CD1c-positive myeloid dendritic cell (primary cell): ENCODE results near the gene ADAMTS2.

Experiments
- DNase-seq: peaks from one replicate; pipeline ENCODE4 v3.0.0-alpha.2; 2016; ENCODE audit errors: extremely low spot score

ADAMTS2 gene

DNA sequence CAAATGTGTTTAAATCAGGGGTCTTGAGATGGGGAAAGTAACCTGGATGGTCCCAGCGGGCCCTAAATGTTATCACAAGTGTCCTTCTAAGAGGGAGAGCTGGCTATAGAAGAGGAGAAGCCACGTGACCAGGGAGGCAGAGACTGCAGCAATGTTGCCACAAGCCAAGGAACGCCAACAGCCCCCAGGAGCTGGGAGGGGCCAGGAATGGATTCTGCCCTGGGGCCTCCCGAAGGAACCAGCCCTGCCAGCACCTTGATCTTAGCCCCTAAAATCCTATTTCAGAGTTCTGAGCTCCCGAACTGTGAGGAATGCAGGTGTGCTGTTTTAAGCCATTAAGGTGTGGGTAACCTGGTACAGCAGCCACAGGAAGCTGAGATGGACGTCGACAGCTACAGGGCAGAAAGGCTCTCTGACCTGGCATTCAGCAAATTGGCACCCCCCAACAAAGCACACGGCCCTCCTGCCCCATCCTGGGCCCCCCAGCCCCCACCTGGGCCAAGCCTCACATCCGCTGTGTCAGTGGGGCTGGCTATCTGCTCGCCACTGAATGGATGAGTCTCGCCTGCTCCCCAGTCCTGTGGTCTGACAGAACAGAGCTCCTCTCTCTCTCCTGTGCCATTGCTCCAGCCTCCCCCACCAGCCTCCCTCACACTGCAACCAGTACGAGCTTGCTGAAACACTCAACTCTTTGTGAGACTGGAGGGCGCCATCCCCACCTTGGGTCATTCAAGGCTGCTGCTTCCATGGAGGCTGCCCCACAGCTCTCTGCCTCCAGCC lies 78.8 kb downstream of the ADAMTS2 start:
- no peak for DNase-seq

DNA sequence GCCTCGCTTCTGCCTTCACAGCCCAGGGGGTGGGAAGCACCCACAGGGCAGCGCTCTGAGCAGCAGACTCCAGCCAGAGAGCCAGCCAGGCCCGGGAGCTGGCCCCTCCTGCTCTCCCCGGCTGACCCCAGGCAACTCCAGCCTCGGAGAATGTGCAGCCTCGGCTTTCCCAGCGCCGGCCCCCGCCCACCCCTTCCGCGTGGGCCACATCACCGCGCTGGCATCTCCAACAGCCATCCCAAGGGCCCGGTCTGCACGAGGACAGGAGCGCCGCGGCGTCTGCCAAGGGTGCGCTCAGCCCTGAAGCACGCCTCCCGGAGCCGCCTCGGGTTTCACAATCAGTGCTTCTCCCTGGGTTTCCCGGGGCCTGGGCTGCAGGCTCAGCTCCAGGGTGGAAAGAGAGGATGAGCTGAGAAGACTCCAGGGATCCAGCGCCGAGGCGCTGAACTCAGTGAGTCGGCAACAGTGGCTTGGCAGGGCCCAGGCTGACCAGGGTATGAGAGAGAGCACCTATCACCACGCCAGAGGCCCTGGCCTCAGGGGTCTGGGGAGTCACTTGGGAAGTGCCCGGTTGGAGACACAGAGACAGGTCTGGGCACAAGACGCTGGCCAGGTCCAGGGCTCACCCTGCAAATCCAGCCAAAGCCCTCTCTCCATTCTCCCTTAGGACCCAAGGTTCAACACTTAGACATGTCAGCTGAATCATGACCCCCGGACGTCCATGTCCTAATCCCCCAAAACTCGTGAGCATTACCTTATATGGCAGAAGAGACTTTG lies 79.6 kb downstream of the ADAMTS2 start:
- no peak for DNase-seq

DNA sequence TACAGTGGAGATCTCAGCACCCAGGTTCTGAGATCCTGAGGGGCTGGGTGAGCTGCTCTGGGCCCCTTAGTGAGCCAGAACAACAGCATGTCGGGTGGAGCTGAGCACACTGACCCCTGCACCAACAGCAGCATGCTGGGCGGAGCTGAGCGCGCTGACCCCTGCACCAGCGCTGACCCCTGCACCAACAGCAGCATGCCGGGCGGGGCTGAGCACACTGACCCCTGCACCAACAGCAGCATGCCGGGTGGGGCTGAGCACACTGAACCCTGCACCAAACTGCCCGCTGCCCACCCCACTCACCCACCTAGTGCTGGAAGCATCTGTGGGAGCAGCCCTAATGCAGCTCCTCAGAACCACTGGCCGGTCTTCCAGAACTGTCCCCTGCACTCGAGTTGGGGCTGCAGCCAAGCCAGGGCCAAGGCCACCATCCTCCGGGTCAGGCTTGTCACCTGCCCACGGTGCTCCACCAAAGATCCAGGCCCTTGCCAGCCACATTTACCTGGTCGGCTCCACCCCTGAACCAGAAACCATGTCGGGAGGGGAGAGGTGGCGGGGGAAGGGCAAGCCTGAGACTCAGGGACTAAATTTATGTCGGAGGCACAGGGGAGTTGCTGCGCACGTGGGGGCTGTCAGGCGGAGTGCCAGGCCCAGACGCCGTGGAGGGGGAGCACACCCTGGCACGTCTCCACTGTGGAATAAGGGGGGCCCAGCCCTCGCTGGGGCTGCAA lies 80.3 kb downstream of the ADAMTS2 start:
- no peak for DNase-seq

DNA sequence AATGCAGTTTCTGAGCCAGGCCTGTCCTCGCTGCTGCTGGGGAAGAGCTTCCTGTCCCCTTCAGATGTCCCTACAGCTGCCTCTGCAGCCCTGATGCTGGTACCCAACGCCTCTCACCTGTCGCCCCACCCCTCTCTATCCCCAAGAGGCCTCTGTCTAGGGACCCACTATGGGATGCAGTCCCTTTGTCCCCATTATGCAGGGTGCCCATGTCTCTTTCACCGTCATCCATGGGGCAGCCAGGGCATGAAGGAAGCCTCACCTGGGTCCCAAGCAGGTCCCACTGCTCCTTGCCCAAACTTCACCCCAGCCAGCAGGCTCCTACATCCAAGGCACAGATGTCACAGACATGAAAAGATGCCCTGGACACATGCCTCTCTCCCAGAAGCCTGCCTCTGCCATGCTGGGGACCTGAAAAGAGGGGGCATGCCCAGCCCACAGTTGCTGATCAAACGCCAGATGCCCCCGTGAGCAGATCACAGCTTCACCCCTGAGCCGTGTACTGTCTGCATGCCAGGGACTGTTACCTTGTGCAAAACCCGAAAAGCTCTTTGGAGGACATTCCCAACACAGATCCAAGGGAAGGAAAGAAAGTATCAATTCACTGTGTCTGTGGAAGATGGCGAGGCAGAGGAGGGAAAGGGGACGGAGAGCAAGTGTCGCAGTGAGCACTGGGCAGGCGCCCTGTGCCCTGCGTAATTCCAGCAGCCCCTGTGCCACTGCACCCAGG lies 81.0 kb downstream of the ADAMTS2 start:
- DNase-seq, result no peak

DNA sequence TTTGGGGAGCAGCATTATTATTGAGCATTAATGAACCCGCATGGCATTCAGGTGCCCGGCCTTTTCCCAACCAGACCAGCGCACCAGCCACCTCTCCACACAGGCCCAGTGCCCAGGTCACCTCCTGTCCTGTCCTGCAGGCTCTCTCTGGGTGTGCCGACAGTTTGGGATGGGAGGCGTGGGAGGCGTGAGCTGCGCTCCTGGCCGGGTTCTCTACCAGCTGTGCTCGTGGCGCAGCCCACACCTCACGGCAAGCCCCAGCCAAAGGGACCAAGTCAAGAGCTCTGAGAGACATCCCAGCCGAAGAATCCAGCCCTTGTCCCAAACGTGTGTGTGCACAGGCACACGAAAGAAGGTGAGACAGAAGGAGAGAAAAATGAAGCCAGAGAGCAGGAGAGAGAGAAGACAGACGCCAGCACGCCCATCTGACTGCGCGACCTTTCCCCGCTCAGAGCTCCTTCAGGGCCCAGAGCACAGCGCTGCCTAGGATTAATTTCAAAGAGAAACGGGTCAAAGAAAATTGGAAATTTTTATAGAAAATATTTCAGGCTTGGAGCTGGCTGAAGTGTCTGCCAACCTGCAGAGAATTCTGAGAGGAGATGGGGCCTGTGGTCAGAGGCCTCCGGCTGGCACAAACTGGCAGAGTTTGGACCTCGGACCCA lies 81.7 kb downstream of the ADAMTS2 start:
- DNase-seq, result no peak

DNA sequence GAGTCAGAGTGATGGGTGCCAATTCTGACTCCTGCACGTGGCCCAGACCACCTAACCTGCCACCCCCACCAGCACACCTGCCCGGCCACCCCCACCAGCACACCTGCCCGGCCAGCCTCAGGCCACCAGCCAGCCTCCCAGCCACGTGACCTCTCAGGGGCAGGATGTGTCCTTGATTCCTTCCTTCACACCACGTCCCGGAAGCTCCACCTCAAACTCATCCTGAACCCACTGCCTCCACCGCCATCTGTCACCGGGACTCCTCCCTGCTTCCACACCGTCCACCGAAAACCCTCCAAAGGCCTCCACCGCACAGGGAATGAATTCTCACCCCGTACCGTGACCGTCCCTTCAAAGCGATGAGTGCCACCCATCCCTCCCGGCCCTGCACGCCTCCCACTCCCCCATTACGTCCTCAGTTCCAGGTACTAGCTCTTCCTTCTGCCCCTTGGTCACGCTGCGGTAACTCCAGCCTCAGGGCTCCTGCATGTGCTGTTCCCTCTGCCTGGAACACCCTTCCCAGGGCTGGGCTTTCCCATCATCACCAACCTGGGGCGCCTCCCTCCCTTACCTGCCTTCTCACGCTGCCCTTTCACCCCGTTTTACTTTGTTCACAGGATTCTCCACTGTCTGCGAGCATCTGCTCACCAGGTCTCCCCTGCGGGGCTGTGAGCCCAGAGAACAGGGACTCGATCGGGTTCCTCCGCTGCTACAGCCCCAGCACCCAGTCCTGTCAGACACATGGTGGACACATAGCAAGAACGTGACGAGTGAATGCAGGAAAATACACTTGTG lies 82.9 kb downstream of the ADAMTS2 start:
- no peak for DNase-seq

DNA sequence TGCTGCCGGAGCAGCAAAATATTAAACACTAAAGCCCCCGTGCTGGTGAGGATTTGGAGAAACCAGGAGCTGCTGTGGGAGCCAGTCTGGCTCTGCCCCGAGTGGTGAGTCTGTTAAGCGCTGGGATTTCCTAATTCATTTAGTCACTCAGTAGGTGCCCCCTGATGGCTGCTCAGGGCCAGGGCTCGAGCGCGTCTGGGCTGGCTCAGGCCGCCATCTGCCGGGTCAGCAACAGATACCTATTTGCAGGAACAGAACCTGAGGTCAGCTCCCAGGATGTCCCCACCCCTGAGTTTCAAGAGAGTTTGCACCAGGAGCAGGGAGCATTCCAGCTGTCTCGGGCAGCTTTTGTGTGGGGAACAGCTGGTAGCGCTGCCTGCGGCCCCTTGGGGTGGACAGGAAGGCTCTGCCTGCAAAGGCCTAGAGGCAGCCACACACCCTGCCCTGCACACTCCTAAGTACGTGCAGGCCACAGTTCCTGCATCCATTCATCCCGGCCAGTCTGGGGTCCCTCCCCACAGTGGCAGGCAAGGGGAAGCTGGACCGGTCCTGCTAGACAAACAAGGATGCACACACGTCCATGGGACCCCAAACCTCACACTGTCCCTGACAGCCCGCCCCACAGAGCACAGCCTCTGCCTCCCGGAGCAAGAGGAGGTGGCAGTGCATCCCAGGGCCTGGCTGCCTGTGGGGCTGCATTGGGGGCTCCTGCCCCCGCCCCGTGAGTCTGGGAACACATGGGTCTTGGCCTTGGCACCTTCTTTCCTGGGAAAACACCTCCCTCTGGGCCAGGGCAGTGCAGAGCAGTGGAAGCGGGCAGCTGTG lies 83.7 kb downstream of the ADAMTS2 start:
- DNase-seq, result no peak

DNA sequence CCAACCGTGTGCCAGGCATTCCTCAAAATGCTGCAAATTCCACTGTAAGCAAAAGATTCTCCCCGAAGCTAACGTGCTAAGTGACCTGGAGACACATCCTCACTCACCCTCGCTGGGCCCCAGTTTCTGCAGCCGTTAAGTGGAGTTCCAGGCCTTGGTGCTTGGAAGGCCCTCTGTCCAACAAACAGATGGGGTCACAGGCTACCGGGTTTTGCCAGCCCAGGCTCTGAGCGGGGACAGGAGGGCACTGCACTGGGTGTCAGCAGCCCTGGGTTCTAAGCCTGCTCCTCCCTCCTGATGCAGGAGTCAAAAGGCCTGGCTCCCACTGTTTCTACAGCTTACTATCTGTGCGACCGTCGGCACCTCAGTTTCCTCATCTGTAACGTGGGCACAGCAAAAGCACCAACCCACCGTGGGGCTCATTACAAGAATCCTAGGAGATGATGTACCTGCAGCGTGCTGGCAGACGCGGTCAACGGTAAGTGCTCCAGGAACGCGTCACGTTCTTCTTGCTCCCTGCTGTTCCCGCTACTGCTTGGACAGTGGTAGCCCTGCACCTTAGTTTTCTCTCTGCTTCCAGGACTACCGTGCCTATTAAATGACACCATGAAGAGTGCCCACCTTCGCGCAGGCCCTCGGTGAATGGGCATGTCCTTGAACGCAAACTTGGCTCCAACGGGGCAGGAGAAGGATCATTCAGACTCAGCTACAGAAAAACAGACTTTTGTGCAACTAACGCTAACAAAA lies 84.8 kb downstream of the ADAMTS2 start:
- DNase-seq, result no peak

DNA sequence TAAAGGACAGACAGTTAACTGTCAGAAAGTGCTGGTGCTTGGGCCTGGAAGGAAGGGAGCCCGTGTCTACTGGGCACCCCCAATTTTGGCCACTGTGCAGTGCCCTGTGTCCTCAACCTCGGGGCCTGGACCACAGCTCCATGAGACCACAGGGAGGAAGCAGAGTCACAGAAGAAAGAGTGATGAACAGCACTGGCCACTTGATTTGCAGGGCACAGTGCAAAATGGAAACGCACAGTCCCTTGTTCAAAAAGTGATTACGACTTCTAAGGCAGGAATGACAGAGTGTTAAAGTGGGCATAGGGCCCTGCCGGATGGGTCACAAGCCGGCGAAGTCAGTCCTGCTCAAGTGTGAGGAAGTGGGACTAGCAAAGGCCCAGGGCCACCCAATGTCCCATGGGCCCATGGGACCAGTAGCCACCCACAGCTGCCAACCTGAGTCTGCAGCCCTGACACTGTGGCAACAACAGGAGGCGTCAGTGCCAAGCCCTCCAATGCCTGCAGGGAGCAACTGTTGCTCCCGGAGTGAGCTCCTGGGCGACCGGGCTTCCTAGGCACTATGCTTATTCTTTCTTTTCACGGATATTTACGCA lies 85.4 kb downstream of the ADAMTS2 start:
- DNase-seq, result no peak

DNA sequence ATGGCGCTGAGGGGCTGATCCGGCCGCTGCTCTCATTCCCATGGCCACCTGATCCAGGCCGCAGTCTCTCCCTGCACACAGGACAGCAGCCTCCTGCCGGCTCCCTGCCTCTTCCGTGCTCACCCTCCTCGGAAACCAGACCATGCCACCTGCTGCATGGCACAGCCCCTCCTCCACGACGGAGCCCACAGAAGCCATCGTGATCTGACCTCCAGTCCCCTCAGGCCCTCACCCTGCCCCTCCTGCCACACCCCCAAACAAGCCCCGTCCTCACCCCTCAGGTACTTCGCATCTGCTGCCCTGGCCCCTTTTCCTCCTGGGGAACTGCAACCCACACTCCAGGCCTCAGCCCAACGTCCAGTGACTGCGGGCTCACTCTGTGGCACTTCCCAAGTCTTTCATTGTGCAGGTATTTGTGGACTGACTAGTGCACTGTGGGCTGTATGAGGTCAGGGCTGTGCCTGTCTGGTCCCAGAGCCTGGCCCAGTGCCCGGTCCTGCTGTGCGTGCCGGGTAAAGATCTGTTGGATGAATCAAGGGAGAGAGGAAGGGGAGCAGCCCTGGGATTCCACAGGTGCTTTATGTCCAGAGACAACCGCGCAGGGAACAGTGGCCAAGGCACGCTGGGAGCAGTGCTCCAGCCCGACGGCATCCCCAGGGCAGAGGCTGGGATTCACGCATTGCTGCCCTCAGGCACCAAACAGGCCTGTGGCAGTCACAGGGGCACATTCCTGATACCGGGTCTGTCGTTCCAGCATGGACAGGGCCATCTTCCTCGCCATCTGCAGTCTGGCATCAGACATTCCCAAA lies 86.1 kb downstream of the ADAMTS2 start:
- no peak for DNase-seq

DNA sequence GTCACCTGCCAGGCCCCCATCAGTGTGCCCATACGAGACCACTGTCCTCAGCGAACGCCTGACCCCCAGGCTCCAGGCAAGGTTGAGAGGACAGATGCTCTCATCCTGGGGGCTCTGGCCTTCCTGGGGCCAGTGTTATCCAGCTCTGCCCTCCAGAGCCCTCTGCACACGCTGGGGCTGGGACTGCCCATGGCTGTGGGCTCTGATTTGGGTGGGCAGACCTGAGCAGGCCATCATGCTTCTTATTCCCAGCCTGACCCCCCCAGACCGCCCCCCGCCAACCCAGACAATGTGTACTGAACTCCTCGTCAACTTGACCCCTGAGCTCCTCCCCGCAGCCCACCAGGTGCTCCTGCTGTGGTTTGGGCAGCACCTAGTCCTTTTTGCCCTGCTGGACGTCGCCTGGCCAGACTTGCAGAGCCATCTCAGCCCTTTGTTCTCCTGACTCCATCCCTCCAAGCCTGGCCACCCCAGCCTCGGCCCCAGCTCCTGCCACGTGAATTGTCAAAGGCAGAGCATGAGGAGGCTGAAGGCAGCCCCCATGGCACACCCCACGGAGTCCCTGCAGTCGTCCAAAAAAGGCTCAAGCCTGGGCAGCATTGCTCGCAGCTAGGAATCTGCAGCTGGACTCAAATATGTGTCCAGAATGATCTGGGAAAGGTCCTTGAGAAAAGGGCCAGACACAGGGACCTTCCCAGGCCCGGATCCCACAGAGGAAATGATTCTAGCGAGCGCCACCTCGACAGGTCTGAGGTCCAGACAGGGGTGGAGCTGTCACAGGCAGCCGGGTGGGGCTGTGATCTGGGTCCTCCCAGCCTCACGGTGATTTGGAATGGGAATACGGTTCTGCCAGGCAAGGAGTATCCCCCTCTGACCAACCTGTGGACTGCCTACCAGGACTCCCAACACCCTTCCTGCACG lies 87.0 kb downstream of the ADAMTS2 start:
- no peak for DNase-seq

DNA sequence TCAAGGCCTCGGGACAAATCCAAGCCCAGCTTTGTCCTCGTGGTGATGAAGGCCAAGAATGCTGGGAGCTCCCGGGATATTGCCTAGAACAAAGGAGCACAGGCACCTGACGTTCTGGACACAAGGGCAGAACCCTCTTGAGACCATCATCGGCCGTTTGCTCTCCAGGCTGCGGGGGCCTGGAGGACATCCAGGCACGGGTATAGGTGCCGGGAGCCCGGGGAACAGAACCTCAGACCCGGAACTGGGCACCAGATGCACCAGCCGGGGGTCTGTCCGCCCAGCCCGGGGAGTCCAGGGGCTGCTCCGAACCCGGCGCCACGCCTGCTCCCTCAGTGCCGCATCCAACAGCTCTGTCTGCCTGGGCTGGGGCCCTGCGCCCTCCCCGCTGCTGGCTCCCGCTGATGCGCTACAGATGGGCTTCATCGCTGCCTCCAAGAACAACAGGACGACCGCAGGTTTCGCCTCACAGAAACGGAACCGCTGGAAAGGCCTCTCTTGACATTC lies 88.0 kb downstream of the ADAMTS2 start:
- no peak for DNase-seq

DNA sequence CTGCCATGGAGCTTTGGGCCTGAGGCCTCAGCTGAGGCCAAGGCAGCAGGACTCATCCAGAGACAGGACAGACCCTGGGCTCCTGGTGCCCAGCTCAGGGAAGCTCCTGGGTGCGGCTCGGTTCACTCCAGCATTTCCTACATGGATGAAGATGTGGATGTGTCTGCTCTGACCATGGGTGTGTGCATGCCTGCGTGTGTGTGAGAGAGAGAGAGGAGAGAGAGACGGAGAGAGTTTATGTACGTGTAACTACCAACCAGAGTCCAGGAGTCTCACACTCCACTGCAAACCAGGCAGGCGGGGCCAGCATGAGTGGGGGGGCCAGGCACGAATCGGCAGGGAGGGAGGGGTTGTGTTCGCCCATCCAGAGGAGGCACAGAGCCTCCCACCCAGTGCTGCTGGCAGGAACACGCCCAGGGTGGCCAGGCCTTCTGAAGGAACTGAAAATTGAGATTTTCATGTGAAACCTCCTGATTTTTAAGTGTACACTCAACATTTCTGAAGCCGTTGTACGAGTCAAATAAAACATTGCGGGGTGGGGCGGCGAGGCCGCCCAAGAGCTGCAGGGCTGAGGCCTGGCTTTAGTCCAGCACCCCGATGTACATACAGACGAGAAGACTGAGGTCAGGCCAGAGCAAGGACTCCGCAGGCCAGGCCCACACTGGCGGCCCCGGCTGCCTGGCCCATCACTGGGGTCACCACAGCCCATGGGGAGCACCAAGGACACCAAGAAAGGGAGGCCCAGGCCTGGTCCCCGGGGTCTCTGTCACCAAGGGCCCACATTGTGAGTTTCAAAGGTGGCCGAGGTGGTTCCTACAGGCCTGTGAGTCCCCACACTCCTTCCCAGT lies 88.7 kb downstream of the ADAMTS2 start:
- no peak for DNase-seq

DNA sequence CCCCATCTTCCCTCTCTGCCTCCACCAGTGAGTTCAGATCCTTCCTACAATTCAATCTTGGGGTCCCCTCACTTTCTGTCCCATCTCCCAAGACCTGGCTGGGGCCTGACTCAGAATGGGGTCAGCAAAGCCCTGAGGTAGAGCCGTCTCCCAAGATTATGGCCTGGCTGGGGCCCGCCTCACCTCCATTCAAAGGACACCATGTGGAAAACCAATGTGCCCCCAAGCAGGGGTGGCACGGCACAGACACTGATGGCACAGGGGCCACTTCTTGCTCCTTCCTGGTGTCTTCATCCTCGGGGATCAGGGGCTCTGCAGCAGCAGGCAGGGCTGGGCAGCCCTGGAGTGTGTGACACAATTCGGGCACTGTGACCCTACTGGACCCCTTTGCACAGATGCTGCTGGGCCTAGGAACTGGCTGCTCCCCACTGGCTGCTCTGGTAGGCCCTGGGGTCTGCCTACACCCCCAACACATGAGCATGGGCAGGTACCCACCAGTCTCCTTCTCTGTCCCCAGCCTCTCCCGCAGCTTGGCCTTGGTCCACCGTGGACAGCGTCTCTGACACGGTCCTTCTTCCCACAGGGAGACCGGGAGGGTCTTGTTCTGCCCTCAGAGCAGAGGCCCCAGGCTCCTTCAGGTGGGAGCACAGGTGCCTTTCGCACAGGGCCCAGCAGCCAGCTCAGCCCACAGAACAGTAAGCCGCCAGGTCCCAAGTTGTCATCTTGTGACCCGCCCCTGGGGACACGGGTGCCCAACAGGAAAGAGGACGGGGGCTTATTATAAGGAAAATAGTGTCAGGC lies 89.5 kb downstream of the ADAMTS2 start:
- DNase-seq, result no peak
